BLaER1 treated with 17β-estradiol and CSF1 and Interleukin-3, amounts not matched to agents 10 nM and 100 nM (cell line): Measurements from ENCODE around the gene CPM.

Source experiments
- H3K27ac ChIP-seq, 11 experiments: shearing (Covaris generic); formaldehyde crosslinking; 2 replicates each; pipeline ENCODE4 v1.8.1; 2022
- H3K27me3 ChIP-seq, 11 experiments: shearing (Covaris generic); formaldehyde crosslinking; 2 replicates each; pipeline ENCODE4 v1.8.1; 2022
- H3K36me3 ChIP-seq, 11 experiments: shearing (Covaris generic); formaldehyde crosslinking; 2 replicates each; pipeline ENCODE4 v1.8.1; 2022
- H3K4me1 ChIP-seq, 10 experiments: shearing (Covaris generic); formaldehyde crosslinking; 2 replicates each; pipeline ENCODE4 v1.8.1; 2022
- H3K4me2 ChIP-seq, 11 experiments: shearing (Covaris generic); formaldehyde crosslinking; 2 replicates each; pipeline ENCODE4 v1.8.1; 2022
- H3K4me3 ChIP-seq, 10 experiments: shearing (Covaris generic); formaldehyde crosslinking; 2 replicates each; pipeline ENCODE4 v1.8.1; 2022
- H3K9ac ChIP-seq, 11 experiments: shearing (Covaris generic); formaldehyde crosslinking; 2 replicates each; pipeline ENCODE4 v1.8.1; 2022
- H3K9me3 ChIP-seq, 11 experiments: shearing (Covaris generic); formaldehyde crosslinking; replicated peaks in 1 of 11; 2 replicates each; pipeline ENCODE4 v1.8.1; 2022
- H4K20me1 ChIP-seq, 11 experiments: shearing (Covaris generic); formaldehyde crosslinking; 2 replicates each; pipeline ENCODE4 v1.8.1; 2022
- Cebpa-rat ChIP-seq, 11 experiments: shearing (Covaris generic); IDR thresholded peaks; 2 replicates each; pipeline ENCODE4 v1.8.1; 2022

Gene CPM

DNA sequence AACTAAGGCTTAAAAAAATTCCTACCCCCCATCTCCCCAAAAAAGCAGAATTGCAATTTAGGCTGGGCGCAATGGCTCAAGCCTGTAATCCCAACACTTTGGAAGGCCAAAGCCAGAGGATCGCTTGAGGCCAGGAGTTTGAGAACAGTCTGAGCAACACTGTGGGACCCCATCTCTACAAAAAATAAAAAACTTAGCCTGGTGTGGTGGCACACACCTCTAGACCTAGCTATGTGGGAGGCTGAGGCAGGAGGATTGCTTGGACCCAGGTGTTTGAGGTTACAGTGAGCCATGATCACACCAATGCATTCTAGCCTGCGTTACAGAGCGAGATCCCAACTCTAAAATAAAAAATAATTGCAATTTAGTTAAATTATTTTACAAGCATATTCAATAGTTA lies 54.1 kb downstream of the CPM start:
- Histone ChIP-seq H3K9me3 (peaks cover 19 to 38% (median 29%) of the 10 kb centered on the region in 11 experiments), H3K36me3 (peaks cover 0 to 86% (median 0%) of the 10 kb centered on the region in 11 experiments; a peak in 5 of 22 replicates), H3K27ac (no peak overlapping the region), H3K4me1 (peaks cover 6 to 48% (median 35%) of the 10 kb centered on the region in 10 experiments; a peak in 17 of 20 replicates), H3K4me2 (no peak overlapping the region), H4K20me1 (peaks cover 0 to 17% (median 0%) of the 10 kb centered on the region in 11 experiments; a peak in 1 of 22 replicates), H3K4me3 (no peak overlapping the region), H3K9ac (no peak overlapping the region), H3K27me3 (no peaks in the 10 kb centered on the region)
- no peak for TF ChIP-seq Cebpa-rat (IDR thresholded peaks at IDR 0.05)

DNA sequence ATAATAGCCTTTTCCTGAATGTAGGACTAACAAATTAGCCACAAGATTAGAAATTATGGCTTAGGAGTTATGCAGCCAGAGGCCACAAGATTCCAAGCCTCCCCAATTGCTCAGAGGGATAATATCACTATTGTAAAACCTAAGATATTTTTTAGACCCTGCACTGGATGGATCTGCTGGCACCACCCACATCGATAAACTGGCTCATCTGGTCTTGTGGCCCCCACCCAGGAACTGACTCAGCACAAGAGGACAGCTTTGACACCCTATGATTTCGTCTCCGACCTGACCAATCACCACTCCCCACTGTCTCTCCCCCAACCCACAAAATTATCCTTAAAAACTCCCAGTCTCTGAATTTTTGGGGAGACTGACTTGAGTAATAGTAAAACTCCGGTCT lies 54.7 kb downstream of the CPM start:
- H3K27ac ChIP-seq: no peak overlapping the region
- no peak for TF ChIP-seq Cebpa-rat (IDR thresholded peaks at IDR 0.05)
- no peak overlapping the region for H3K4me2 ChIP-seq
- H3K36me3 ChIP-seq: peaks cover 0 to 83% (median 0%) of the 10 kb centered on the region in 11 experiments; a peak in 5 of 22 replicates
- H4K20me1 ChIP-seq: peaks cover 0 to 21% (median 0%) of the 10 kb centered on the region in 11 experiments; a peak in 1 of 22 replicates
- no peak overlapping the region for H3K4me3 ChIP-seq
- no peak overlapping the region for H3K9ac ChIP-seq
- peaks cover 6 to 42% (median 33%) of the 10 kb centered on the region in 10 experiments; a peak in 17 of 20 replicates for H3K4me1 ChIP-seq
- peaks cover 19 to 38% (median 29%) of the 10 kb centered on the region in 11 experiments for H3K9me3 ChIP-seq
- no peaks in the 10 kb centered on the region for H3K27me3 ChIP-seq

DNA sequence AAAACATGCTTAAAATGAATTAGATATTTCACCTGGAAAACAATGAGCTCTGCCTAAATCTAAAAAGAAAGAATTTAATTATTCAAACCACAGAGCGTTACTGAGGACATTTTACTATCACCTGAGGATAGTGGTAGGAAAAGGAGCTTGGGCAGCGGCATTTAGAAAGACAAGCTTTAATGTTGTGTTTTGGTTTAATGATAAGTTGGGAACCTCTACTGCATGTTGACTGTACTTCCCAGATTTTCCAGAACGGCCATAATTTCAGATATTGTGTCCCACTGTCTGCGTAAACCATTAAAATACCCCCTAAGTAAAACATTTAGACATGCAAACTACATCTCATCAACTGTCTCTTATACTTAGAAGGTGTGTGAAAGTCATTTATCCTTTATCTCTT lies 55.4 kb downstream of the CPM start:
- Histone ChIP-seq H3K36me3 (peaks cover 0 to 82% (median 0%) of the 10 kb centered on the region in 11 experiments; a peak in 5 of 22 replicates), H3K4me1 (peaks cover 6 to 35% (median 26%) of the 10 kb centered on the region in 10 experiments; a peak in 17 of 20 replicates), H4K20me1 (peaks cover 0 to 26% (median 0%) of the 10 kb centered on the region in 11 experiments; a peak in 1 of 22 replicates), H3K9me3 (peaks cover 19 to 38% (median 29%) of the 10 kb centered on the region in 11 experiments), H3K9ac (no peak overlapping the region), H3K4me2 (no peak overlapping the region), H3K27me3 (no peaks in the 10 kb centered on the region), H3K4me3 (no peak overlapping the region), H3K27ac (peak overlapping the region in 1 of 11 experiments; percentile 67; a peak in 1 of 22 replicates)
- TF ChIP-seq Cebpa-rat (IDR thresholded peaks at IDR 0.05): no peak

DNA sequence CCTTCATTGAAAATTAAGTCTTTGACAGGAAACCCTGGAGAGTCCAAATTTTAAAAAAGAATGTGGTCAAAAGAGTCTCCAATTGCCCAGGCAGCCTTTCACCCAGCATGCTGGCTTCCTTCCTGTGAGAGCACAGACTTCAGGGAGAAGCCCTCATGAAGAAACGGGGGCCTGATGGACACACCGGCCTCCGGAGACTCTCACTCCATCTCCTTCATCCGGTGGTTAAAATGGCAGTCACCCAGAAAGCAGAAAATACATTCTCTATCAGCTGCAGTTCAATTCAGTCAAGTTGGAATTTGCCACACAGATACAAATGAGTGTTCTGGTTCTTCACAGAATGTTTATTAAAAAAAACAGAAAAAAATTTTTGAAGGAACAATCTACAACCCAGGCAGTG lies 56.5 kb downstream of the CPM start:
- Histone ChIP-seq H3K27ac (peak overlapping the region in 8 of 11 experiments; percentile 4 to 67 (median 38); a peak in 11 of 22 replicates), H3K27me3 (no peaks in the 10 kb centered on the region), H3K9ac (peak overlapping the region in 5 of 11 experiments; percentile 3 to 47 (median 32); a peak in 6 of 22 replicates), H3K4me3 (peak overlapping the region in 1 of 10 experiments; percentile 8; a peak in 2 of 20 replicates), H3K4me1 (peaks cover 6 to 41% (median 32%) of the 10 kb centered on the region in 10 experiments; a peak in 17 of 20 replicates), H4K20me1 (peaks cover 0 to 35% (median 0%) of the 10 kb centered on the region in 11 experiments; a peak in 1 of 22 replicates), H3K36me3 (peaks cover 0 to 82% (median 0%) of the 10 kb centered on the region in 11 experiments; a peak in 5 of 22 replicates), H3K4me2 (peak overlapping the region in 10 of 11 experiments; percentile 10 to 79 (median 64); a peak in 18 of 22 replicates), H3K9me3 (peaks cover 19 to 32% (median 25%) of the 10 kb centered on the region in 11 experiments)
- peak in 1 of 11 experiments; percentile 71; a peak in 2 of 22 replicates for TF ChIP-seq Cebpa-rat (IDR thresholded peaks at IDR 0.05)

DNA sequence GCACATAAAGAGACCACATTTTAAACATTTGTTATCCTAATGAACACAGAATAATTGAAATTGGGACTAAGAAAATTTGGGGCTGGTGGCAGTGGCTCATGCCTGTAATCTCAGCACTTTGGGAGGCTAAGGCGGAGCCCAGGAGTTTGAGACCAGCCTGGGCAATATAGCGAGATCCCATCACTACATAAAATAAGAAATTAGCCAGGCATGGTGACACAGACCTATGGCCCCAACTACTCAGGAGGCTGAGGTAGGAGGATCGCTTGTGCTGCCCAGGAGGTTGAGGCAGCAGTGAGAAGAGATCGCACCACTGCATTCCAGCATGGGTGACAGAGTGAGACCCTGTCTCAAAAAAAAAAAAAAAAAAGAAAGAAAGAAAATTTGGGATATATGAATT lies 59.7 kb downstream of the CPM start:
- H3K36me3 ChIP-seq: peaks cover 0 to 82% (median 0%) of the 10 kb centered on the region in 11 experiments; a peak in 5 of 22 replicates
- H3K9ac ChIP-seq: no peak overlapping the region
- H3K4me1 ChIP-seq: peaks cover 6 to 72% (median 59%) of the 10 kb centered on the region in 10 experiments; a peak in 18 of 20 replicates
- H3K4me2 ChIP-seq: no peak overlapping the region
- no peaks in the 10 kb centered on the region for H3K27me3 ChIP-seq
- H4K20me1 ChIP-seq: peaks cover 0 to 42% (median 0%) of the 10 kb centered on the region in 11 experiments; a peak in 2 of 22 replicates
- no peak overlapping the region for H3K4me3 ChIP-seq
- no peak for TF ChIP-seq Cebpa-rat (IDR thresholded peaks at IDR 0.05)
- H3K9me3 ChIP-seq: peaks cover 11 to 22% (median 16%) of the 10 kb centered on the region in 11 experiments
- H3K27ac ChIP-seq: no peak overlapping the region

DNA sequence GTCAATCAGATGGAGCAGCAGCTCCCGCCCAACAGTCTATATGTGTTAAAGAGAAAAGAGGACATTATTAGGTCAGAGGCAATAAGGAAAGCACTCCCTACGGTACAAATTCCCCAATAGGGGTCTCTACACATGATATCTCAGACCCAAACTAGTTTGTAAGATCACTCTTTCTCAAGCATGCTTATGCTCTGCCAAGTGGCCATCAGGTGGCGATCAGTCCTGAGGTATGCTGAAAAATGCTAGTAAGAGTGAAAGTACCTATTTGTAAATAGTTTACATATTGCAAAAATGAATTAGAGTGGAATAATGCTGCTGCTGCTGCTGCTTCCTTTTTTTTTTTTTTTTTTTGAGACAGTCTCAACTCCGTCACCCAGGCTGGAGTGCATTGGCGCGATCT lies 61.0 kb downstream of the CPM start:
- peak overlapping the region in 3 of 11 experiments; percentile 18 to 76 (median 33); a peak in 3 of 22 replicates for H3K4me2 ChIP-seq
- H3K27ac ChIP-seq: no peak overlapping the region
- H3K9ac ChIP-seq: no peak overlapping the region
- TF ChIP-seq Cebpa-rat (IDR thresholded peaks at IDR 0.05): no peak
- H3K9me3 ChIP-seq: peaks cover 0 to 8% (median 2%) of the 10 kb centered on the region in 11 experiments; a peak in 9 of 22 replicates
- peaks cover 0 to 52% (median 0%) of the 10 kb centered on the region in 11 experiments; a peak in 2 of 22 replicates for H4K20me1 ChIP-seq
- H3K27me3 ChIP-seq: no peaks in the 10 kb centered on the region
- H3K4me1 ChIP-seq: peaks cover 6 to 81% (median 61%) of the 10 kb centered on the region in 10 experiments; a peak in 18 of 20 replicates
- no peak overlapping the region for H3K4me3 ChIP-seq
- H3K36me3 ChIP-seq: peaks cover 0 to 81% (median 0%) of the 10 kb centered on the region in 11 experiments; a peak in 4 of 22 replicates

DNA sequence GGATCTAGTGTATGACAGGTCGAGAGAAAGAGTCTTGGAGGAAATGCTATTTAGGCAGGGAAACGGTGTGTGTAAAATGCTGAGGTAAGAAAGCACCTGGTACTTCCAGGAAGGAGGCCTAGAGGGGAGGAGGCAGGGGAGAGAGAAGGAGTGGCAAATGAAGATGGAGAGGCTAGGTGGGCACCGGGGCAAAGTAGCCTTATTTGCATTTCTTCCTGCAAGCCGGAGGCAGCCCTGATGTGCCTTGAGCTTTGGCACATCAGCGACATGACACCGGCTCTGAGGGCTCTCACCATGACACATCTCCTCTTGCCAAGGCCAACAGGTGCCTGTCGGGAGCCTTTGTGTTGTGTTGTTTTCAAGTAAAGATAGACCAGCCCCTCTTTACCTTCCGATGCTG lies 61.6 kb downstream of the CPM start:
- H3K4me2 ChIP-seq: peak overlapping the region in 3 of 11 experiments; percentile 18 to 76 (median 33); a peak in 4 of 22 replicates
- H3K4me3 ChIP-seq: no peak overlapping the region
- 0 out of 22 replicates have a peak, but pooled peaks cover 0 to 7% (median 0%) of the 10 kb centered on the region in 11 experiments for H3K9me3 ChIP-seq
- no peak overlapping the region for H3K9ac ChIP-seq
- peaks cover 0 to 52% (median 0%) of the 10 kb centered on the region in 11 experiments; a peak in 2 of 22 replicates for H4K20me1 ChIP-seq
- no peaks in the 10 kb centered on the region for H3K27me3 ChIP-seq
- H3K27ac ChIP-seq: no peak overlapping the region
- no peak for TF ChIP-seq Cebpa-rat (IDR thresholded peaks at IDR 0.05)
- H3K36me3 ChIP-seq: peaks cover 0 to 84% (median 0%) of the 10 kb centered on the region in 11 experiments; a peak in 4 of 22 replicates
- peaks cover 4 to 79% (median 56%) of the 10 kb centered on the region in 10 experiments; a peak in 18 of 20 replicates for H3K4me1 ChIP-seq

DNA sequence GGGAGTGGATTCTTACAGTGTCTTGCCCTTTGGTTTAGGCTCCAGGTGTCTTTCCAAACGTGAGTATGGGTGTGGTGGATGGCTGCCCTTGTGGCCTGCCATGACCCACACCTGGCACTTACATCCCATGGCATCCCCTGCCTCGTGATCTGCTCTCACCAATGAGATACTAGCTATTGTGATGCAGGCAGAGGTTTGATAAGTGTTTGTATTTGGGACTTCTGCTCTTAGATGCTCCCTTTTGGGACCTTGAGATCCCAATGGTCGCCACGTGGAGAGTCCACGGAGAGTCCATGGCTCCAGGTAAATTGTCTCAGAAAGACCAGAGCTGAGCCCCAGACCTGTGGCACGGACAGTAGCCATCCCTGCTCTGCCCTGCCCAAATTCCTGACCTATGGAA lies 62.5 kb downstream of the CPM start:
- TF ChIP-seq Cebpa-rat (IDR thresholded peaks at IDR 0.05): no peak
- H3K4me2 ChIP-seq: peak overlapping the region in 9 of 11 experiments; percentile 9 to 85 (median 67); a peak in 16 of 22 replicates

More for the DNA sequence above, 62.5 kb downstream of the CPM start:
- H3K4me1 ChIP-seq: peaks cover 0 to 71% (median 47%) of the 10 kb centered on the region in 10 experiments; a peak in 16 of 20 replicates
- H3K9ac ChIP-seq: no peak overlapping the region
- H3K27me3 ChIP-seq: no peaks in the 10 kb centered on the region
- no peak overlapping the region for H3K4me3 ChIP-seq
- no peak overlapping the region for H3K27ac ChIP-seq
- H3K36me3 ChIP-seq: peaks cover 0 to 92% (median 0%) of the 10 kb centered on the region in 11 experiments; a peak in 4 of 22 replicates
- peaks cover 0 to 52% (median 0%) of the 10 kb centered on the region in 11 experiments; a peak in 2 of 22 replicates for H4K20me1 ChIP-seq
- H3K9me3 ChIP-seq: 0 out of 22 replicates have a peak, but pooled peaks cover 0 to 7% (median 0%) of the 10 kb centered on the region in 11 experiments
